B cell (primary cell): ENCODE measurements around the gene BAG3. TPM values are rescaled to one million over a fixed set of nuclear protein-coding genes. Genes with fewer than 3 reads are reported as not detected.

Source experiments
- ATAC-seq: fragments of 200-7000 bp; cut with Tn5 transposase; one replicate; pipeline ENCODE4 v1.10.0; 2021; ENCODE audit warnings: low read depth, mild to moderate bottlenecking, moderate number of reproducible peaks, moderate library complexity
- CTCF ChIA-PET: fragments of 350-600 bp; sonication (Branson Sonifier 250); formaldehyde crosslinking; loops from one replicate; lab custom pipeline; 2021; ENCODE audit warnings: antibody characterized with exemption, inconsistent platforms; lab: Charles Lee
- POLR2A ChIA-PET: fragments of 350-600 bp; sonication (Branson Sonifier 250); formaldehyde crosslinking; loops from one replicate; lab custom pipeline; 2021; ENCODE audit warnings: antibody characterized with exemption; lab: Charles Lee
- DNase-seq: peaks from one replicate; pipeline ENCODE4 v3.0.0; 2013
- H2AFZ ChIP-seq: 2 replicates; pipeline ENCODE4 v1.6.1; 2012; ENCODE audit warnings: mild to moderate bottlenecking, low read depth, low read length; ENCODE audit not compliant: insufficient read depth, poor library complexity, severe bottlenecking
- H3K27ac ChIP-seq, 2 donors: 1 replicate in 1 of 2; 2 replicates in 1 of 2; pipeline ENCODE4 v1.5.1; 2012 to 2013; ENCODE audit warnings: low read length in 2 of 2, mild to moderate bottlenecking in 2 of 2, moderate library complexity in 1 of 2
- H3K27me3 ChIP-seq, 4 experiments: fragments of 200-600 bp in 1 of 4; sonication (generic) in 1 of 4; replicated peaks in 1 of 4; 1 replicate in 2 of 4; 2 replicates in 2 of 4; pipeline versions ENCODE4 v1.6.1 to v1.7.0; 2013 to 2016; ENCODE audit warnings: low read length in 3 of 4, mild to moderate bottlenecking in 2 of 4, mixed read lengths in 1 of 4, moderate library complexity in 1 of 4; ENCODE audit not compliant: insufficient read depth in 4 of 4, control insufficient read depth in 3 of 4; ENCODE audit errors: control extremely low read depth in 1 of 4
- H3K36me3 ChIP-seq, 2 experiments: replicated peaks in 1 of 2; 1 replicate in 1 of 2; 2 replicates in 1 of 2; pipeline versions ENCODE4 v1.6.1 to v1.7.1; 2013; ENCODE audit warnings: low read length in 1 of 2; ENCODE audit not compliant: insufficient read depth in 2 of 2, control insufficient read depth in 1 of 2; ENCODE audit errors: control extremely low read depth in 1 of 2, extremely low read depth in 1 of 2
- H3K4me1 ChIP-seq, 2 donors: fragments of 200-600 bp in 1 of 2; sonication (generic) in 1 of 2; 1 replicate in 1 of 2; 2 replicates in 1 of 2; pipeline versions ENCODE4 v1.5.1 to v1.6.1; 2013 to 2017; ENCODE audit warnings: low read length in 2 of 2; ENCODE audit not compliant: control insufficient read depth in 2 of 2, insufficient read depth in 2 of 2
- H3K4me2 ChIP-seq: replicated peaks from 2 replicates; pipeline ENCODE3; 2012; ENCODE audit warnings: mild to moderate bottlenecking, low read depth, low read length; ENCODE audit not compliant: poor library complexity, severe bottlenecking
- H3K4me3 ChIP-seq, 5 experiments: fragments of 200-600 bp in 1 of 5; sonication (generic) in 1 of 5; 1 replicate in 3 of 5; 2 replicates in 2 of 5; pipeline versions ENCODE4 v1.5.1 to v1.7.0; 2011 to 2016; ENCODE audit warnings: low read length in 4 of 5, mild to moderate bottlenecking in 4 of 5, low read depth in 2 of 5, control low read depth in 1 of 5, moderate library complexity in 1 of 5; ENCODE audit not compliant: insufficient read depth in 1 of 5; ENCODE audit errors: control extremely low read depth in 1 of 5, extremely low read depth in 1 of 5
- H3K79me2 ChIP-seq: fragments of 200-600 bp; sonication (generic); one replicate; pipeline ENCODE4 v1.6.0; 2016; ENCODE audit warnings: low read length; ENCODE audit not compliant: control insufficient read depth, insufficient read depth
- H3K9ac ChIP-seq: fragments of 200-600 bp; sonication (generic); 2 replicates; pipeline ENCODE4 v1.6.1; 2017; ENCODE audit warnings: mild to moderate bottlenecking, low read length, moderate library complexity
- H3K9me3 ChIP-seq, 3 donors: one replicate each; pipeline versions ENCODE4 v1.6.1 to v1.7.1; 2013; ENCODE audit warnings: low read length in 2 of 3; ENCODE audit not compliant: control insufficient read depth in 2 of 3, insufficient read depth in 1 of 3; ENCODE audit errors: control extremely low read depth in 1 of 3
- H4K20me1 ChIP-seq: 2 replicates; pipeline ENCODE4 v1.6.0; 2012; ENCODE audit warnings: mild to moderate bottlenecking, low read length; ENCODE audit not compliant: insufficient read depth, control insufficient read depth, poor library complexity, severe bottlenecking
- H3K27ac Mint-ChIP-seq: one replicate; pipeline ENCODE4 v1.8.0; 2021; ENCODE audit warnings: mixed read lengths
- H3K27me3 Mint-ChIP-seq: one replicate; pipeline ENCODE4 v1.8.0; 2021; ENCODE audit warnings: mixed read lengths
- H3K4me1 Mint-ChIP-seq: one replicate; pipeline ENCODE4 v1.8.0; 2021; ENCODE audit warnings: mixed read lengths
- H3K4me3 Mint-ChIP-seq: one replicate; pipeline ENCODE4 v1.8.0; 2021; ENCODE audit warnings: mixed read lengths
- H3K9me3 Mint-ChIP-seq: one replicate; pipeline ENCODE4 v1.8.0; 2022; ENCODE audit warnings: mixed read lengths; ENCODE audit not compliant: insufficient read depth
- EZH2 ChIP-seq: IDR thresholded peaks from 2 replicates; pipeline ENCODE4 v1.6.1; 2012; ENCODE audit warnings: borderline replicate concordance, low read depth, mild to moderate bottlenecking, moderate library complexity, low read length; ENCODE audit not compliant: insufficient read depth, poor library complexity, severe bottlenecking
- WGBS: methylation state at CpG from one replicate; pipeline ENCODE4 v1.1.5; 2013; ENCODE audit warnings: missing lambda C conversion rate; ENCODE audit not compliant: insufficient coverage; 5-methylcytosine and 5-hydroxymethylcytosine counted together
- intact Hi-C: fragments of 100-400 bp; cut with micrococcal nuclease; formaldehyde crosslinking; loops from one replicate; pipeline ENCODE4 v1.10.0; 2022
- polyA plus RNA-seq: library from polyadenylated mRNA; depleted of rRNA; stranded (reverse); fragments of >200 nt; gene quantifications from 2 replicates; pipeline ENCODE4 v1.2.3, GENCODE V29; 2012
- total RNA-seq, 2 donors: library from RNA; stranded (reverse); fragments of 120-200 nt in 1 of 2; gene quantifications; 1 replicate in 1 of 2; 2 replicates in 1 of 2; pipeline versions ENCODE4 v1.2.3 to v1.2.4, GENCODE V29; 2013 to 2022
- TF ChIP-seq, protein P1 (sequence below): fragments of 200-600 bp; IDR thresholded peaks from one replicate; pipeline ENCODE4 v1.8.0; 2022; ENCODE audit warnings: antibody characterized with exemption, mild to moderate bottlenecking

BAG3 gene
- total and polyA plus RNA-seq, 2 donors (not counting 1 experiment from before 2014, with no cell fraction given): 3.9 to 7.4 TPM

DNA sequence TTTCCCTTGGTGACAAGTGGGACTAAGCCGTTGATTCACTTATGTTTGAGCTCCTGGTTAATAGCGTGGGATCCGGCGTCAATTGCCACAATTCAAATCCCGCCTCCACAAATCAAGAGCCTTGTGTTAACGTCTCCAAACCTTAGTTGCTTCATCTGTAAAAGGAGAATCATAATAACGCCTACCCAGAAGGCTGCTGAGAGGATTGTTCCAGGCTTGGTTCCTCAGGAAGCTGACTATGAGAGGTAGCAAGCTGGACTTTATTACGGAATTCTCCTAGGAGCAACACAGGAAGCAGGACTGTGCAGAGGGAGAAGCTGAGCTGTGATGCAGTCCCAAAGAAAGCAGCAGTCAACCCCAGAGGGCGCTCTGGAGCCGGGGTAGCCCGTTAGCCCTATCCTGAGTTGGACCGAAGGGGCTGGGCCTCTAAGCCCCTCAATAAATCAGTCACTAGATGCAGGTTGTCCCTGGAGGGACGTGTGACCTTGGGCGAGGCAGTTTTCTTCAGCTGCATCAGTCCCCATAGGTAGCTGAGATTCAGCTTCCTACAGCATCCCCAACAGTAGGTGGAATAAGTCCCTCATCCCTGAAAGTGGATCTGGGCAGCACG lies 6.9 kb upstream of the BAG3 start:
- Mint-ChIP-seq H3K27ac (no peak overlapping the region), H3K27me3 (peaks cover 7% of the 10 kb centered on the region), H3K4me1 (no peaks in the 10 kb centered on the region), H3K4me3 (no peak overlapping the region), H3K9me3 (no peaks in the 10 kb centered on the region)
- H3K27me3 ChIP-seq: no peaks in the 10 kb centered on the region
- no peak overlapping the region for H2AFZ ChIP-seq
- TF ChIP-seq, protein P1, sequence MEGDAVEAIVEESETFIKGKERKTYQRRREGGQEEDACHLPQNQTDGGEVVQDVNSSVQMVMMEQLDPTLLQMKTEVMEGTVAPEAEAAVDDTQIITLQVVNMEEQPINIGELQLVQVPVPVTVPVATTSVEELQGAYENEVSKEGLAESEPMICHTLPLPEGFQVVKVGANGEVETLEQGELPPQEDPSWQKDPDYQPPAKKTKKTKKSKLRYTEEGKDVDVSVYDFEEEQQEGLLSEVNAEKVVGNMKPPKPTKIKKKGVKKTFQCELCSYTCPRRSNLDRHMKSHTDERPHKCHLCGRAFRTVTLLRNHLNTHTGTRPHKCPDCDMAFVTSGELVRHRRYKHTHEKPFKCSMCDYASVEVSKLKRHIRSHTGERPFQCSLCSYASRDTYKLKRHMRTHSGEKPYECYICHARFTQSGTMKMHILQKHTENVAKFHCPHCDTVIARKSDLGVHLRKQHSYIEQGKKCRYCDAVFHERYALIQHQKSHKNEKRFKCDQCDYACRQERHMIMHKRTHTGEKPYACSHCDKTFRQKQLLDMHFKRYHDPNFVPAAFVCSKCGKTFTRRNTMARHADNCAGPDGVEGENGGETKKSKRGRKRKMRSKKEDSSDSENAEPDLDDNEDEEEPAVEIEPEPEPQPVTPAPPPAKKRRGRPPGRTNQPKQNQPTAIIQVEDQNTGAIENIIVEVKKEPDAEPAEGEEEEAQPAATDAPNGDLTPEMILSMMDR: no peak
- TF ChIP-seq EZH2: no peak
- no peak overlapping the region for H3K27ac ChIP-seq
- CTCF ChIA-PET: interaction anchor here (1.5 kb wide), 1 partner anchor 98 kb away, joined by 4 read pairs; no protein-coding TSS in a partner anchor
- H3K4me2 ChIP-seq: no peak overlapping the region
- H3K9me3 ChIP-seq: peaks cover 0 to 3% (median 0%) of the 10 kb centered on the region in 3 donors
- H3K79me2 ChIP-seq: no peaks in the 10 kb centered on the region
- no peaks in the 10 kb centered on the region for H4K20me1 ChIP-seq
- H3K4me1 ChIP-seq: no peaks in the 10 kb centered on the region
- ATAC-seq (no peak), DNase-seq (no peak)
- POLR2A ChIA-PET: no interaction called here
- no peaks in the 10 kb centered on the region for H3K36me3 ChIP-seq
- H3K9ac ChIP-seq: no peak overlapping the region
- no peak overlapping the region for H3K4me3 ChIP-seq
- 89% methylated on average over 10 of the region's 15 CpGs for WGBS
- intact Hi-C loops: no loop called here

DNA sequence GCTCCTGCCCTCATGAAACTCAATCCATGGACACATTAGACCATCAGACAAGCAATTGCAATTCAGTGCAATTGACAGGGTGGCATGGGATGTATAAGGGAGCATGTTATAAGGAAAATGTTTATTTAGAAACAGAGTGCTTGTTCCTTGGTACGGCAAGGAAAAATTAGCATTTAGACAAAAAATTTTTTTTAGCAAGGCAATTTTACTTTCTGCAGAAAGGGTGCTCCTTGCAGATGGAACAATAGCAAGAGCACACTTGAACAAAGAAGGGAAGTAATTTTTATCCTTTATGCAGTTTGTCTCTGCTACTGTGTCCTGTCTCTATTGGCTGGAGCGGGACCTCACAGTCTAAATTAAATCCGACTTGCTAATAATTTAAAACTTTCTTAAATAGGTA lies 6.2 kb upstream of the BAG3 start:
- no peaks in the 10 kb centered on the region for H3K27me3 ChIP-seq
- ChIA-PET CTCF (interaction anchor here (1.5 kb wide), 1 partner anchor 99 kb away, joined by 4 read pairs; no protein-coding TSS in a partner anchor), POLR2A (no interaction called here)
- H3K4me2 ChIP-seq: no peak overlapping the region
- H3K27me3 Mint-ChIP-seq: peaks cover 3% of the 10 kb centered on the region
- no peaks in the 10 kb centered on the region for H4K20me1 ChIP-seq
- no peak overlapping the region for H3K4me3 Mint-ChIP-seq
- H3K4me1 Mint-ChIP-seq: no peaks in the 10 kb centered on the region
- H3K79me2 ChIP-seq: no peaks in the 10 kb centered on the region
- no peak overlapping the region for H3K4me3 ChIP-seq
- TF ChIP-seq EZH2: no peak
- TF ChIP-seq, protein P1: no peak
- H3K9ac ChIP-seq: no peak overlapping the region
- H3K9me3 Mint-ChIP-seq: no peaks in the 10 kb centered on the region
- no peak overlapping the region for H2AFZ ChIP-seq
- ATAC-seq (no peak), DNase-seq (no peak)
- no peak overlapping the region for H3K27ac ChIP-seq
- no CpG with 5 or more reads among the region's 3 CpGs for WGBS
- intact Hi-C loops: no loop called here
- no peak overlapping the region for H3K27ac Mint-ChIP-seq
- peaks cover 0 to 3% (median 0%) of the 10 kb centered on the region in 3 donors for H3K9me3 ChIP-seq
- H3K36me3 ChIP-seq: no peaks in the 10 kb centered on the region
- no peaks in the 10 kb centered on the region for H3K4me1 ChIP-seq
